Testis (tissue), 2 donors: ENCODE measurements around the gene TMPRSS11F.

Experiments used
- CTCF ChIP-seq, 3 experiments: fragments of 450-650 bp in 2 of 3; fragments of 200-600 bp in 1 of 3; sonication (generic) in 1 of 3; IDR thresholded peaks; one replicate each; pipeline ENCODE4 v1.5.1; 2016 to 2019; ENCODE audit warnings: antibody characterized with exemption in 3 of 3, mild to moderate bottlenecking in 2 of 3, moderate library complexity in 1 of 3
- POLR2A ChIP-seq: fragments of 450-650 bp; IDR thresholded peaks from one replicate; pipeline ENCODE4 v1.6.1; 2017; ENCODE audit warnings: antibody characterized with exemption, mild to moderate bottlenecking, moderate library complexity

DNA sequence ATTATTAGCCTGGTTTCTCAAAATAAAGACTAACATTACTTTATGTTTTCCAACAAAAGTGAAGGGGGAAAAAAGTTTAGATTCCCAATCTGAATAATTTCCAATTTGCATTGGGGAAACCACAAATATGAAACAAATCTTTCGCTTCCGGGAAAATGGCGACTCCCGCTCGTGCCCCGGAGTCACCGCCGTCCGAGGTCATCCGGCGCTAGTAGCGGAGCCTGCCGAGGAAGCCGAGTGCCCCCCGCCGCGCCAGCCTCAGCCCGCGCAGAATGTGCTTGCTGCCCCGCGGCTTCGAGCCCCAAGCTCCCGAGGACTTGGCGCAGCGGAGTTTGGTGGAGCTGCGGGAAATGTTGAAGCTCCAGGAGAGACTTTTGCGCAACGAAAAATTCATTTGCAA, 91.4 kb downstream of the TMPRSS11F start:
- TF ChIP-seq CTCF (IDR thresholded peaks at IDR 0.05) (no peak), POLR2A (no peak)
